ENCODE results near the gene ATP8A2.
A peak's percentile ranks its signal among the peaks of the same experiment; 100 is the strongest.
"Not testable (repeated sequence)": the region's sequence is repeated elsewhere in the genome, so short reads cannot be mapped to it uniquely, and the experiment has no call there.

ATP8A2 gene

DNA sequence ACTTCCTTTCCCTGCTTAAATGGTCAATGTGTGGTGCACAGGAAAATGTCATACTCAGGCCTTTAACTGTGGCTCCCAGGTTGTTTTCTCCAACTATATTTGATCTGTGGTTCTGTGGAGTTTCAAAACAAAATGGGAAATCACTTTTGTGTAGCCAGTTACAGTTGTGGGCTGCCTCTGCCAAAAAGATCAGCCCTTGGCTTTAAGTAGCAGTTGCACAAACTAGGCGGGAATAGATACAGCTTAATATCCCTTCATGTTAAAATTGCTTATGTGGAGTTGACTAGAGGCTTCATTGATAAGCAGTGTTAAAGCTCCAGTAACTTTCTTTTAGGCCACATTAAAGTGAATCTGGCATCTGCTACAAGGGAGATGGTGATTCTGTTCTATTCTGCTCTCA is 395.2 kb downstream of the ATP8A2 start:
- Histone ChIP-seq H3K9me3 (ENCODE audit: insufficient read depth, low read depth, low read length) (no peaks in the 10 kb centered on the region), H3K36me3 (ENCODE audit: insufficient read depth, low read length) (no peaks in the 10 kb centered on the region), H3K4me1 (ENCODE audit: insufficient read depth, low read length) (peaks cover 40% of the 10 kb centered on the region), H3K27ac (ENCODE audit: low read depth, low read length) (no peak overlapping the region), H3K27me3 (ENCODE audit: insufficient read depth, low read length) (no peaks in the 10 kb centered on the region), H3K4me3 (ENCODE audit: low read length) (no peak overlapping the region), H3K9ac (ENCODE audit: low read depth, low read length) (no peak overlapping the region)
- 93% methylated on average over 1 of the region's 1 CpG for WGBS

GRCh38 chr13:25768376-25768775 is 396.6 kb downstream of the ATP8A2 start:
- Histone ChIP-seq H3K9ac (ENCODE audit: low read depth, low read length) (no peak overlapping the region), H3K27me3 (ENCODE audit: insufficient read depth, low read length) (no peaks in the 10 kb centered on the region), H3K36me3 (ENCODE audit: insufficient read depth, low read length) (no peaks in the 10 kb centered on the region), H3K9me3 (ENCODE audit: insufficient read depth, low read depth, low read length) (no peaks in the 10 kb centered on the region), H3K4me3 (ENCODE audit: low read length) (no peak overlapping the region), H3K4me1 (ENCODE audit: insufficient read depth, low read length) (peaks cover 33% of the 10 kb centered on the region), H3K27ac (ENCODE audit: low read depth, low read length) (no peak overlapping the region)
- WGBS, result 94% methylated on average over 4 of the region's 4 CpGs

- no peak overlapping the region for H3K4me3 ChIP-seq (ENCODE audit: low read length)
- 93% methylated on average over 13 of the region's 13 CpGs for WGBS
- no peaks in the 10 kb centered on the region for H3K9me3 ChIP-seq (ENCODE audit: insufficient read depth, low read depth, low read length)
- H3K4me1 ChIP-seq (ENCODE audit: insufficient read depth, low read length), result peaks cover 29% of the 10 kb centered on the region
- no peaks in the 10 kb centered on the region for H3K36me3 ChIP-seq (ENCODE audit: insufficient read depth, low read length)
- no peak overlapping the region for H3K27ac ChIP-seq (ENCODE audit: low read depth, low read length)
- no peaks in the 10 kb centered on the region for H3K27me3 ChIP-seq (ENCODE audit: insufficient read depth, low read length)
- no peak overlapping the region for H3K9ac ChIP-seq (ENCODE audit: low read depth, low read length)
Measured at GRCh38 chr13:25768838-25769237, 397.1 kb downstream of the ATP8A2 start.

GRCh38 chr13:25770601-25771000 is 398.8 kb downstream of the ATP8A2 start:
- H3K36me3 ChIP-seq (ENCODE audit: insufficient read depth, low read length), result no peaks in the 10 kb centered on the region
- no peak overlapping the region for H3K27ac ChIP-seq (ENCODE audit: low read depth, low read length)
- H3K9me3 ChIP-seq (ENCODE audit: insufficient read depth, low read depth, low read length), result no peaks in the 10 kb centered on the region
- WGBS, result 87% methylated on average over 6 of the region's 7 CpGs
- no peak overlapping the region for H3K4me3 ChIP-seq (ENCODE audit: low read length)
- H3K9ac ChIP-seq (ENCODE audit: low read depth, low read length), result no peak overlapping the region
- H3K4me1 ChIP-seq (ENCODE audit: insufficient read depth, low read length), result peaks cover 24% of the 10 kb centered on the region
- H3K27me3 ChIP-seq (ENCODE audit: insufficient read depth, low read length), result no peaks in the 10 kb centered on the region

DNA sequence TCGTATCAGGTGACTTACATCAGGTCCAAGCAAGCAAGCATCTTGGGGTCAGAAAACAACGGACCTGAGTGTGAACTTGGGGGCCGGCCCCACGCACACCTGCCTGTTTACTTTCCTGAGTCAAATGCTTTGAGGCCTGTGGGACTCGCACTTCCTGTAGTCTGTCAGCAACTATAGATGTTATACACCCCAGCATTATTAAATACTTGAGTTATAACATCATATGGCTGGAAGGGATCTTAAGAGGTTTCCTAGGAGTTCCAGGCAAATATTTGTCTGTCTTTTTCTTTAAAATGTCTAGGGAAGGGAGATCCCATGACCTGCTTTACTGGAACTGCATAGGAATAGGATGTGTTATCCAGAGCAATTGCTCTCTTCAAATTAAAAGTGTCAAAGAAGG is 399.4 kb downstream of the ATP8A2 start:
- Histone ChIP-seq H3K9ac (ENCODE audit: low read depth, low read length) (no peak overlapping the region), H3K27ac (ENCODE audit: low read depth, low read length) (no peak overlapping the region), H3K27me3 (ENCODE audit: insufficient read depth, low read length) (no peaks in the 10 kb centered on the region), H3K4me1 (ENCODE audit: insufficient read depth, low read length) (peaks cover 28% of the 10 kb centered on the region), H3K36me3 (ENCODE audit: insufficient read depth, low read length) (no peaks in the 10 kb centered on the region), H3K9me3 (ENCODE audit: insufficient read depth, low read depth, low read length) (no peaks in the 10 kb centered on the region), H3K4me3 (ENCODE audit: low read length) (no peak overlapping the region)
- WGBS, result 92% methylated on average over 5 of the region's 5 CpGs

GRCh38 chr13:25771641-25772478 is 400.1 kb downstream of the ATP8A2 start:
- WGBS, result 55% methylated on average over 12 of the region's 13 CpGs
- Histone ChIP-seq H3K9ac (ENCODE audit: low read depth, low read length) (no peak overlapping the region), H3K4me3 (ENCODE audit: low read length) (no peak overlapping the region), H3K4me1 (ENCODE audit: insufficient read depth, low read length) (peaks cover 31% of the 10 kb centered on the region), H3K9me3 (ENCODE audit: insufficient read depth, low read depth, low read length) (no peaks in the 10 kb centered on the region), H3K27ac (ENCODE audit: low read depth, low read length) (0 out of 2 replicates have a peak overlapping the region, but pooled peaks have one; percentile 6), H3K36me3 (ENCODE audit: insufficient read depth, low read length) (no peaks in the 10 kb centered on the region), H3K27me3 (ENCODE audit: insufficient read depth, low read length) (no peaks in the 10 kb centered on the region)

DNA sequence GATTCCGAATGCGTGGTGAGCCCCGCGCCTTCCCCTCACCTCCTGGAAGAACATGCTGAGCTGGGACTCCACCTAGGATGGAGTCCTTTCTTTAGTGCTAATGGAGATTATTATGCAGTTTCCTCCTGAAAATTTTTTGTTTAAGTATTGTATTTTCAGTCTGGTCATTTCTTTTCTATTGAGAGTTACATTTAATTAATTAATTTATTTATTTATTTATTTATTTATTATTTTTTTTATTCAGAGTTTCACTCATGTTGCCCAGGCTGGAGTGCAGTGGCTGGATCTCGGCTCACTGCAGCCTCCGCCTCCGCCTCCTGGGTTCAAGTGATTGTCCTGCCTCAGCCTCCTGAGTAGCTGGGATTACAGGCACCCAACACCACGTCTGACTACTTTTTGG is 400.8 kb downstream of the ATP8A2 start:
- not testable (repeated sequence) for H3K27me3 ChIP-seq (ENCODE audit: insufficient read depth, low read length); H3K27ac ChIP-seq (ENCODE audit: low read depth, low read length); H3K9me3 ChIP-seq (ENCODE audit: insufficient read depth, low read depth, low read length); H3K4me3 ChIP-seq (ENCODE audit: low read length); H3K9ac ChIP-seq (ENCODE audit: low read depth, low read length); H3K36me3 ChIP-seq (ENCODE audit: insufficient read depth, low read length)
- peaks cover 31% of the 10 kb centered on the region for H3K4me1 ChIP-seq (ENCODE audit: insufficient read depth, low read length)
- 93% methylated on average over 7 of the region's 8 CpGs for WGBS

GRCh38 chr13:25774056-25774455 is 402.3 kb downstream of the ATP8A2 start:
- not testable (repeated sequence) for H3K27me3 ChIP-seq (ENCODE audit: insufficient read depth, low read length); H3K9me3 ChIP-seq (ENCODE audit: insufficient read depth, low read depth, low read length); H3K9ac ChIP-seq (ENCODE audit: low read depth, low read length); H3K27ac ChIP-seq (ENCODE audit: low read depth, low read length); H3K4me3 ChIP-seq (ENCODE audit: low read length); H3K36me3 ChIP-seq (ENCODE audit: insufficient read depth, low read length)
- 100% methylated on average over 1 of the region's 1 CpG for WGBS
- H3K4me1 ChIP-seq (ENCODE audit: insufficient read depth, low read length), result peaks cover 31% of the 10 kb centered on the region

DNA sequence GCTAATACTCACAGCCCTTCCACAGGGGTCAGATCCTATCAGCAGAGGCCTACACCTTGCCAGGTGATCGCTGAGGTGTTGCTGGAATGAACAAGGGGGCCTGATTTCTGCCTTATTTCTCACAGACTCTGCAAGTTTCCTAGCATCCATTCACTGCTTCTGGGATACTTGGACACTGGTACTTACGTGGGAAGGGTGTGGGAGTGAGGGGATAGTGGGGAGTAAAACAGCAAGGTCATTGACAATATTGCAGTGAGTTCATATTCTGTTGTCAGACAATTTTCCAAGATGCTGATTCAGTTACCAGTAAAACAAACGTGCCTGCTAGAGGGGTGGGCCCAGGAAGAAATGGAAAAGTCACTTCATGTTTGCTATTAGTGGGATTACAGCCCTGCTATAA is 403.5 kb downstream of the ATP8A2 start:
- no peak overlapping the region for H3K9ac ChIP-seq (ENCODE audit: low read depth, low read length)
- H3K4me1 ChIP-seq (ENCODE audit: insufficient read depth, low read length), result peaks cover 36% of the 10 kb centered on the region
- H3K27me3 ChIP-seq (ENCODE audit: insufficient read depth, low read length), result no peaks in the 10 kb centered on the region
- 89% methylated on average over 3 of the region's 3 CpGs for WGBS
- H3K27ac ChIP-seq (ENCODE audit: low read depth, low read length), result no peak overlapping the region
- H3K9me3 ChIP-seq (ENCODE audit: insufficient read depth, low read depth, low read length), result no peaks in the 10 kb centered on the region
- no peaks in the 10 kb centered on the region for H3K36me3 ChIP-seq (ENCODE audit: insufficient read depth, low read length)
- H3K4me3 ChIP-seq (ENCODE audit: low read length), result no peak overlapping the region

GRCh38 chr13:25775986-25776385 is 404.2 kb downstream of the ATP8A2 start:
- Histone ChIP-seq H3K4me3 (ENCODE audit: low read length) (no peak overlapping the region), H3K27me3 (ENCODE audit: insufficient read depth, low read length) (no peaks in the 10 kb centered on the region), H3K4me1 (ENCODE audit: insufficient read depth, low read length) (peaks cover 30% of the 10 kb centered on the region), H3K9ac (ENCODE audit: low read depth, low read length) (no peak overlapping the region), H3K9me3 (ENCODE audit: insufficient read depth, low read depth, low read length) (no peaks in the 10 kb centered on the region), H3K36me3 (ENCODE audit: insufficient read depth, low read length) (no peaks in the 10 kb centered on the region), H3K27ac (ENCODE audit: low read depth, low read length) (no peak overlapping the region)
- 85% methylated on average over 4 of the region's 4 CpGs for WGBS

- H3K36me3 ChIP-seq (ENCODE audit: insufficient read depth, low read length), result no peaks in the 10 kb centered on the region
- no peak overlapping the region for H3K4me3 ChIP-seq (ENCODE audit: low read length)
- H3K4me1 ChIP-seq (ENCODE audit: insufficient read depth, low read length), result peaks cover 23% of the 10 kb centered on the region
- 82% methylated on average over 6 of the region's 7 CpGs for WGBS
- H3K27ac ChIP-seq (ENCODE audit: low read depth, low read length), result no peak overlapping the region
- no peaks in the 10 kb centered on the region for H3K9me3 ChIP-seq (ENCODE audit: insufficient read depth, low read depth, low read length)
- H3K27me3 ChIP-seq (ENCODE audit: insufficient read depth, low read length), result no peaks in the 10 kb centered on the region
- no peak overlapping the region for H3K9ac ChIP-seq (ENCODE audit: low read depth, low read length)
Measured at GRCh38 chr13:25776722-25777121, 404.9 kb downstream of the ATP8A2 start.

DNA sequence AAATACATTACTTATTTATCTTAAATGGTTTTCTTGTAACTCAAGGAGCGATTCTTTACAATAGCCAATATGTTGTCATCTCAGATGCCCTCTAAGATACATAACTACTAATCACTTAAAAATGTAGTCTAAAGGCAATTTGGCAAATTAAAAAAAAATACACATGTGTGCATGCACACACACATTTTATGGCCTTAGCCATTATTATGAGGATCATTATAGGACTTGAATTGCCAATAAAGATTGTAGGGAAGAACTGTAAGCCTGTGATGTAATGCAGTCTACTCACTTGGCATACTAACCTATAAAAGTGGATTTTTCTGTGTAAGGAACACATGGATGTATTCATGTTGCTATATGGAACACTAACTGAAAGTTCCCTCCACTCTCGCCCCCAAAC is 405.7 kb downstream of the ATP8A2 start:
- Histone ChIP-seq H3K4me1 (ENCODE audit: insufficient read depth, low read length) (peaks cover 15% of the 10 kb centered on the region), H3K9ac (ENCODE audit: low read depth, low read length) (no peak overlapping the region), H3K9me3 (ENCODE audit: insufficient read depth, low read depth, low read length) (no peaks in the 10 kb centered on the region), H3K27ac (ENCODE audit: low read depth, low read length) (no peak overlapping the region), H3K36me3 (ENCODE audit: insufficient read depth, low read length) (no peaks in the 10 kb centered on the region), H3K27me3 (ENCODE audit: insufficient read depth, low read length) (no peaks in the 10 kb centered on the region), H3K4me3 (ENCODE audit: low read length) (no peak overlapping the region)
- WGBS, result no CpG with 5 or more reads among the region's 2 CpGs
